ENCODE measurements around the gene SPATA1.

Gene SPATA1

GRCh38 chr1:84509029-84509428 is 2.8 kb downstream of the SPATA1 start:
- Histone ChIP-seq H3K4me3 (ENCODE audit: low read length in 2 of 2) (no peak overlapping the region), H3K9ac (ENCODE audit: low read length in 2 of 2) (no peak overlapping the region), H3K4me1 (ENCODE audit: control insufficient read depth, insufficient read depth, low read length) (peaks cover 3% of the 10 kb centered on the region), H3K27me3 (ENCODE audit: control insufficient read depth in 1 of 2, insufficient read depth in 2 of 2, low read length in 2 of 2) (no peaks in the 10 kb centered on the region), H3K9me3 (ENCODE audit: control insufficient read depth in 2 of 2, low read length in 2 of 2) (no peaks in the 10 kb centered on the region), H3K36me3 (ENCODE audit: control insufficient read depth in 2 of 2, insufficient read depth in 2 of 2, low read length in 2 of 2) (no peaks in the 10 kb centered on the region), H3K27ac (ENCODE audit: low read length) (no peak overlapping the region)

- no peaks in the 10 kb centered on the region for H3K36me3 ChIP-seq (ENCODE audit: control insufficient read depth in 2 of 2, insufficient read depth in 2 of 2, low read length in 2 of 2)
Observed at GRCh38 chr1:84510165-84510564, 4.0 kb downstream of the SPATA1 start.

GRCh38 chr1:84510668-84511067 is 4.5 kb downstream of the SPATA1 start:
- Histone ChIP-seq H3K4me3 (ENCODE audit: low read length in 2 of 2) (no peak overlapping the region), H3K27ac (ENCODE audit: low read length) (no peak overlapping the region), H3K9ac (ENCODE audit: low read length in 2 of 2) (no peak overlapping the region), H3K4me1 (ENCODE audit: control insufficient read depth, insufficient read depth, low read length) (no peaks in the 10 kb centered on the region), H3K9me3 (ENCODE audit: control insufficient read depth in 2 of 2, low read length in 2 of 2) (no peaks in the 10 kb centered on the region), H3K36me3 (ENCODE audit: control insufficient read depth in 2 of 2, insufficient read depth in 2 of 2, low read length in 2 of 2) (no peaks in the 10 kb centered on the region), H3K27me3 (ENCODE audit: control insufficient read depth in 1 of 2, insufficient read depth in 2 of 2, low read length in 2 of 2) (no peaks in the 10 kb centered on the region)

More at GRCh38 chr1:84510165-84510564, 4.0 kb downstream of the SPATA1 start:
- H3K4me1 ChIP-seq (ENCODE audit: control insufficient read depth, insufficient read depth, low read length), result no peaks in the 10 kb centered on the region
- no peak overlapping the region for H3K9ac ChIP-seq (ENCODE audit: low read length in 2 of 2)
- no peak overlapping the region for H3K27ac ChIP-seq (ENCODE audit: low read length)
- H3K4me3 ChIP-seq (ENCODE audit: low read length in 2 of 2), result no peak overlapping the region
- no peaks in the 10 kb centered on the region for H3K9me3 ChIP-seq (ENCODE audit: control insufficient read depth in 2 of 2, low read length in 2 of 2)
- no peaks in the 10 kb centered on the region for H3K27me3 ChIP-seq (ENCODE audit: control insufficient read depth in 1 of 2, insufficient read depth in 2 of 2, low read length in 2 of 2)

- Histone ChIP-seq H3K4me1 (ENCODE audit: control insufficient read depth, insufficient read depth, low read length) (no peaks in the 10 kb centered on the region), H3K9ac (ENCODE audit: low read length in 2 of 2) (no peak overlapping the region), H3K4me3 (ENCODE audit: low read length in 2 of 2) (no peak overlapping the region), H3K27ac (ENCODE audit: low read length) (no peak overlapping the region), H3K9me3 (ENCODE audit: control insufficient read depth in 2 of 2, low read length in 2 of 2) (no peaks in the 10 kb centered on the region), H3K27me3 (ENCODE audit: control insufficient read depth in 1 of 2, insufficient read depth in 2 of 2, low read length in 2 of 2) (no peaks in the 10 kb centered on the region), H3K36me3 (ENCODE audit: control insufficient read depth in 2 of 2, insufficient read depth in 2 of 2, low read length in 2 of 2) (no peaks in the 10 kb centered on the region)
Observed at GRCh38 chr1:84524590-84524989, 18.4 kb downstream of the SPATA1 start.

- H3K27ac ChIP-seq (ENCODE audit: low read length), result no peak overlapping the region
- H3K27me3 ChIP-seq (ENCODE audit: control insufficient read depth in 1 of 2, insufficient read depth in 2 of 2, low read length in 2 of 2), result no peaks in the 10 kb centered on the region
- H3K4me3 ChIP-seq (ENCODE audit: low read length in 2 of 2), result no peak overlapping the region
- no peaks in the 10 kb centered on the region for H3K4me1 ChIP-seq (ENCODE audit: control insufficient read depth, insufficient read depth, low read length)
- no peaks in the 10 kb centered on the region for H3K9me3 ChIP-seq (ENCODE audit: control insufficient read depth in 2 of 2, low read length in 2 of 2)
- H3K36me3 ChIP-seq (ENCODE audit: control insufficient read depth in 2 of 2, insufficient read depth in 2 of 2, low read length in 2 of 2), result no peaks in the 10 kb centered on the region
- H3K9ac ChIP-seq (ENCODE audit: low read length in 2 of 2), result no peak overlapping the region
Observed at GRCh38 chr1:84525779-84526178, 19.6 kb downstream of the SPATA1 start.

GRCh38 chr1:84538599-84538998 is 32.4 kb downstream of the SPATA1 start:
- Histone ChIP-seq H3K9ac (ENCODE audit: low read length in 2 of 2) (no peak overlapping the region), H3K27ac (ENCODE audit: low read length) (no peak overlapping the region), H3K27me3 (ENCODE audit: control insufficient read depth in 1 of 2, insufficient read depth in 2 of 2, low read length in 2 of 2) (no peaks in the 10 kb centered on the region), H3K4me3 (ENCODE audit: low read length in 2 of 2) (no peak overlapping the region), H3K4me1 (ENCODE audit: control insufficient read depth, insufficient read depth, low read length) (no peaks in the 10 kb centered on the region), H3K9me3 (ENCODE audit: control insufficient read depth in 2 of 2, low read length in 2 of 2) (no peaks in the 10 kb centered on the region), H3K36me3 (ENCODE audit: control insufficient read depth in 2 of 2, insufficient read depth in 2 of 2, low read length in 2 of 2) (no peaks in the 10 kb centered on the region)

GRCh38 chr1:84539972-84540371 is 33.8 kb downstream of the SPATA1 start:
- H3K9me3 ChIP-seq (ENCODE audit: control insufficient read depth in 2 of 2, low read length in 2 of 2), result no peaks in the 10 kb centered on the region
- no peak overlapping the region for H3K9ac ChIP-seq (ENCODE audit: low read length in 2 of 2)
- no peaks in the 10 kb centered on the region for H3K27me3 ChIP-seq (ENCODE audit: control insufficient read depth in 1 of 2, insufficient read depth in 2 of 2, low read length in 2 of 2)
- H3K4me1 ChIP-seq (ENCODE audit: control insufficient read depth, insufficient read depth, low read length), result no peaks in the 10 kb centered on the region
- no peaks in the 10 kb centered on the region for H3K36me3 ChIP-seq (ENCODE audit: control insufficient read depth in 2 of 2, insufficient read depth in 2 of 2, low read length in 2 of 2)
- no peak overlapping the region for H3K4me3 ChIP-seq (ENCODE audit: low read length in 2 of 2)
- H3K27ac ChIP-seq (ENCODE audit: low read length), result no peak overlapping the region

GRCh38 chr1:84540759-84541158 is 34.6 kb downstream of the SPATA1 start:
- H3K27me3 ChIP-seq (ENCODE audit: control insufficient read depth in 1 of 2, insufficient read depth in 2 of 2, low read length in 2 of 2), result no peaks in the 10 kb centered on the region
- no peaks in the 10 kb centered on the region for H3K36me3 ChIP-seq (ENCODE audit: control insufficient read depth in 2 of 2, insufficient read depth in 2 of 2, low read length in 2 of 2)
- H3K9me3 ChIP-seq (ENCODE audit: control insufficient read depth in 2 of 2, low read length in 2 of 2), result no peaks in the 10 kb centered on the region
- H3K4me1 ChIP-seq (ENCODE audit: control insufficient read depth, insufficient read depth, low read length), result no peaks in the 10 kb centered on the region
- H3K9ac ChIP-seq (ENCODE audit: low read length in 2 of 2), result no peak overlapping the region
- no peak overlapping the region for H3K27ac ChIP-seq (ENCODE audit: low read length)
- no peak overlapping the region for H3K4me3 ChIP-seq (ENCODE audit: low read length in 2 of 2)

GRCh38 chr1:84541679-84542078 is 35.5 kb downstream of the SPATA1 start:
- Histone ChIP-seq H3K9me3 (ENCODE audit: control insufficient read depth in 2 of 2, low read length in 2 of 2) (no peaks in the 10 kb centered on the region), H3K27ac (ENCODE audit: low read length) (no peak overlapping the region), H3K27me3 (ENCODE audit: control insufficient read depth in 1 of 2, insufficient read depth in 2 of 2, low read length in 2 of 2) (no peaks in the 10 kb centered on the region)

GRCh38 chr1:84550826-84551225 is 44.6 kb downstream of the SPATA1 start:
- Histone ChIP-seq H3K9me3 (ENCODE audit: control insufficient read depth in 2 of 2, low read length in 2 of 2) (no peaks in the 10 kb centered on the region), H3K4me3 (ENCODE audit: low read length in 2 of 2) (no peak overlapping the region), H3K36me3 (ENCODE audit: control insufficient read depth in 2 of 2, insufficient read depth in 2 of 2, low read length in 2 of 2) (no peaks in the 10 kb centered on the region), H3K9ac (ENCODE audit: low read length in 2 of 2) (no peak overlapping the region), H3K27me3 (ENCODE audit: control insufficient read depth in 1 of 2, insufficient read depth in 2 of 2, low read length in 2 of 2) (no peaks in the 10 kb centered on the region), H3K4me1 (ENCODE audit: control insufficient read depth, insufficient read depth, low read length) (no peaks in the 10 kb centered on the region), H3K27ac (ENCODE audit: low read length) (no peak overlapping the region)

More at GRCh38 chr1:84541679-84542078, 35.5 kb downstream of the SPATA1 start:
- H3K4me1 ChIP-seq (ENCODE audit: control insufficient read depth, insufficient read depth, low read length), result no peaks in the 10 kb centered on the region
- no peak overlapping the region for H3K4me3 ChIP-seq (ENCODE audit: low read length in 2 of 2)
- H3K36me3 ChIP-seq (ENCODE audit: control insufficient read depth in 2 of 2, insufficient read depth in 2 of 2, low read length in 2 of 2), result no peaks in the 10 kb centered on the region
- no peak overlapping the region for H3K9ac ChIP-seq (ENCODE audit: low read length in 2 of 2)

GRCh38 chr1:84569216-84569615 is 63.0 kb downstream of the SPATA1 start:
- Histone ChIP-seq H3K4me1 (ENCODE audit: control insufficient read depth, insufficient read depth, low read length) (peaks cover 4% of the 10 kb centered on the region), H3K36me3 (ENCODE audit: control insufficient read depth in 2 of 2, insufficient read depth in 2 of 2, low read length in 2 of 2) (peaks cover 0 to 8% of the 10 kb centered on the region in 2 donors), H3K27ac (ENCODE audit: low read length) (no peak overlapping the region), H3K9me3 (ENCODE audit: control insufficient read depth in 2 of 2, low read length in 2 of 2) (no peaks in the 10 kb centered on the region), H3K27me3 (ENCODE audit: control insufficient read depth in 1 of 2, insufficient read depth in 2 of 2, low read length in 2 of 2) (no peaks in the 10 kb centered on the region), H3K4me3 (ENCODE audit: low read length in 2 of 2) (no peak overlapping the region), H3K9ac (ENCODE audit: low read length in 2 of 2) (no peak overlapping the region)
